IPS-20b (cell line): ENCODE data around the gene BCL3.

Experiments used
- H3K27ac ChIP-seq: one replicate; pipeline ENCODE4 v1.5.1; 2013; ENCODE audit warnings: low read length
- H3K27me3 ChIP-seq: 2 replicates; pipeline ENCODE4 v1.6.1; 2013; ENCODE audit warnings: mild to moderate bottlenecking, low read length, inconsistent platforms; ENCODE audit not compliant: insufficient read depth
- H3K36me3 ChIP-seq: 2 replicates; pipeline ENCODE4 v1.6.1; 2013; ENCODE audit warnings: low read depth, mild to moderate bottlenecking, inconsistent platforms, low read length, moderate library complexity; ENCODE audit not compliant: insufficient read depth
- H3K4me1 ChIP-seq: 2 replicates; pipeline ENCODE4 v1.6.1; 2013; ENCODE audit warnings: mild to moderate bottlenecking, control low read depth, inconsistent platforms, low read length, moderate library complexity; ENCODE audit not compliant: insufficient read depth
- H3K4me3 ChIP-seq: 2 replicates; pipeline ENCODE4 v1.5.1; 2013; ENCODE audit warnings: mild to moderate bottlenecking, low read length, inconsistent platforms
- H3K9ac ChIP-seq: 2 replicates; pipeline ENCODE4 v1.6.1; 2013; ENCODE audit warnings: low read depth, mild to moderate bottlenecking, inconsistent platforms, low read length, moderate library complexity
- H3K9me3 ChIP-seq: 2 replicates; pipeline ENCODE4 v1.6.1; 2013; ENCODE audit warnings: mild to moderate bottlenecking, low read depth, low read length, inconsistent platforms; ENCODE audit not compliant: insufficient read depth

BCL3 gene

DNA sequence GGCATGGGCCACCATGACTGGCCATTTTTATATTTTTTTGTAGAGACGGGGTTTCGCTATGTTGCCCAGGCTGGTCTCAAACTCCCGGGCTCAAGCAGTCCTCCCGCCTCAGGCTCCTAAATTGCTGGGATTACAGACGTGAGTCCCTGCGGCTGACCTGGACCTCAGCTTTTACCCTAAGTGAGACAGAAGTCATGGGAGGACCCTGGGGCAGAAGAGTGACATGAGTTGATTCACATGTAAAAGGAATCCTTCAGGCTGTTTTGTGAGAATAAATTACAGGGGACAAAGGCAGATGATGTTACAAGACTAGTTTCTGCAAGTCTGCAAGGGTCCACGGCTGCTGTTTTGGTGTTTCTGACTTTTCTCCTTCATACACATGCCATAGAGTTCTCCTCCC lies 57.8 kb downstream of the BCL3 start:
- Histone ChIP-seq H3K4me3 (no peak overlapping the region), H3K27me3 (peaks cover 50% of the 10 kb centered on the region), H3K27ac (no peak overlapping the region), H3K36me3 (no peaks in the 10 kb centered on the region), H3K4me1 (peaks cover 20% of the 10 kb centered on the region), H3K9me3 (no peaks in the 10 kb centered on the region), H3K9ac (no peak overlapping the region)

GRCh38 chr19:44807162-44807561 lies 58.7 kb downstream of the BCL3 start:
- Histone ChIP-seq H3K9ac (no peak overlapping the region), H3K4me1 (peaks cover 20% of the 10 kb centered on the region), H3K27ac (no peak overlapping the region), H3K4me3 (no peak overlapping the region), H3K27me3 (peaks cover 51% of the 10 kb centered on the region), H3K36me3 (no peaks in the 10 kb centered on the region), H3K9me3 (no peaks in the 10 kb centered on the region)

- H3K4me3 ChIP-seq, result peak overlapping the region; percentile 80
- no peak overlapping the region for H3K27ac ChIP-seq
Measured at GRCh38 chr19:44807652-44808462, 59.3 kb downstream of the BCL3 start.

DNA sequence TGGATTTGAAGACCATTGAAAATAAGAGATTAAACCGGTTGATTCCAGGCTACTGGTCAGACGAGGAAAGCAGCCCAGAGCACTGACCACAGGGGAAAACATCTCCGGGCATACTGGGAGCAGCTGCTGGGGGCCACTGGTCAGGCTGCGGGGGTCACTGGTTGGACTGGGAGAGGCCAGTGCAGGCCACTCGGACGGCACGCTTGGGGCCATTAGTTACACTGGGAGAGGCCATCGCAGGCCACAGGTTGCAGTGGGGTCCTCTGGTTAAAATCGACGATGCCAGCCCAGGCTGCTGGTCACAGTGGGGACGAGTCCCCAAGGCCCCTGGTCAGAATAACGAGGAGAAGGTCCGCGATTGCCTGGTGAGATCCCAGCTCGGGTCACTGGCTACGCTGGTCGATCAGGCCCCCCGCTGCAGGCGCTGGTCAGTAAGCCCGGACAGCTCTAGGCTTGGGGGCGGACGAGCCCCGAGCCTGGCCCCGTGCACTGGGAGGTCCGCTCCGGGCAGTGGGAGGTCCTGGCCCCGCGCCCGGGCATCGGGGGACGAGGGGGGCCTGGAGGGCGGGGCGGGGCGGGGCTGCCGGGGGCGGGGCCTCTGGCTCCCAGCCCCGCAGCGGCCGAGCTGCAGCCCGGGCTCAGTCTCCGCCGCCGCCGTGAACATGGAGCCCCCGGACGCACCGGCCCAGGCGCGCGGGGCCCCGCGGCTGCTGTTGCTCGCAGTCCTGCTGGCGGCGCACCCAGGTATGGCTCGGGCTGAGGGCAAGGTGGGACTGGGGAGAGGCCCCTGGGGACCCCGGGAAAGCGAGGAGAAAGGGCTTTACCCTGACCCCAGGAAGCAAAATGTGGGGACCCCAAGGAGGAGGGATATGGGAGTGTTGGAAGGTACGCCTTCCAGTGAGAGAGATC lies 60.2 kb downstream of the BCL3 start, which contains the start of gene BCAM:
BCAM (plus strand) TSS at position 641 of the 909 bp plus-strand sequence; CDS start at position 663, 22 bp downstream.
- peaks cover 4% of the 10 kb centered on the region for H3K36me3 ChIP-seq
- H3K27me3 ChIP-seq, result peaks cover 36% of the 10 kb centered on the region
- H3K27ac ChIP-seq, result no peak within 1 kb of the TSS
- H3K9ac ChIP-seq, result peak within 1 kb of the TSS; percentile 85
- H3K9me3 ChIP-seq, result no peaks in the 10 kb centered on the region
- H3K4me1 ChIP-seq, result peaks cover 20% of the 10 kb centered on the region
- peak within 1 kb of the TSS; percentile 80 for H3K4me3 ChIP-seq

More at GRCh38 chr19:44807652-44808462, 59.3 kb downstream of the BCL3 start:
- peaks cover 20% of the 10 kb centered on the region for H3K4me1 ChIP-seq
- H3K9me3 ChIP-seq, result no peaks in the 10 kb centered on the region
- H3K36me3 ChIP-seq, result no peaks in the 10 kb centered on the region
- H3K27me3 ChIP-seq, result peaks cover 44% of the 10 kb centered on the region
- H3K9ac ChIP-seq, result peak overlapping the region; percentile 85; the same call in 1 of the 2 replicates
